NCI-H1048 (cell line): ENCODE measurements around the gene A1BG.
"Not testable (repeated sequence)": the region's sequence is repeated elsewhere in the genome, so short reads cannot be mapped to it uniquely, and the experiment has no call there.

Source experiments
- DNase-seq: peaks from one replicate; lab custom pipeline; 2025; lab: John Stamatoyannopoulos, UW

Gene A1BG

GRCh38 chr19:58361900-58362271 is 8.6 kb upstream of the A1BG start:
- DNase-seq: no peak

GRCh38 chr19:58357481-58358145 is 4.3 kb upstream of the A1BG start:
- DNase-seq: no peak

DNA sequence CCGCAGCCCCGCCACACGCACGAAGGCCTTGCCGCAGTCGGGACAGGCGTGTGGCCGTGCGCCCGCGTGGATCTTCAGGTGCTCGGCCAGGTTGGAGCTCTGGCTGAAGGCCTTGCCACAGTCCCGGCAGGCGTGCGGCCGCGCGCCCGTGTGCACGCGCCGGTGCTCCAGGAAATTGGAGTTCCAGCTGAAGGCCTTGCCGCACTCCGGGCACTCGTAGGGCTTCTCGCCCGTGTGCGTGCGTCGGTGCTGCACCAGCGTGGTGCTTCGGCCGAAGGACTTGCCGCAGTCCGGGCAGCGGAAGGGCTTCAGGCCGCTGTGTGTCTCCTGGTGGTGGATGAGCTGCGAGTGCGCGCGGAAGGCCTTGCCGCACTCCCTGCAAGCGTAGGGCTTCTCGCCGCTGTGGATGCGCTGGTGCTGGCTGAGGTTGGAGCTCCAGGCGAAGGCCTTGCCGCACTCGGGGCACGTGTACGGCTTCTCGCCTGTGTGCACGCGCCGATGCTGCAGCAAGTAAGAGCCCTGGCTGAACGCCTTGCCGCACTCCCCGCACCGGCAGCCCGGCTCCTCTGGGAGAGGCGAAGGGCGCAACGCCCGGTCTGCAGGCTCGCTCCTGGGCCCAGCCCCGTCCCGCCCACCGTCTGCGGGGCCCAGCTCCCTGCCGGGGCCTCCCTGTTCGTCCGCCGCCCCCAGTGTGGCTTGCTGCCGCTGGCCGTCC is 3.6 kb upstream of the A1BG start:
- no peak for DNase-seq

- DNase-seq: no peak
Observed at GRCh38 chr19:58355908-58356765, 2.8 kb upstream of the A1BG start.

DNA sequence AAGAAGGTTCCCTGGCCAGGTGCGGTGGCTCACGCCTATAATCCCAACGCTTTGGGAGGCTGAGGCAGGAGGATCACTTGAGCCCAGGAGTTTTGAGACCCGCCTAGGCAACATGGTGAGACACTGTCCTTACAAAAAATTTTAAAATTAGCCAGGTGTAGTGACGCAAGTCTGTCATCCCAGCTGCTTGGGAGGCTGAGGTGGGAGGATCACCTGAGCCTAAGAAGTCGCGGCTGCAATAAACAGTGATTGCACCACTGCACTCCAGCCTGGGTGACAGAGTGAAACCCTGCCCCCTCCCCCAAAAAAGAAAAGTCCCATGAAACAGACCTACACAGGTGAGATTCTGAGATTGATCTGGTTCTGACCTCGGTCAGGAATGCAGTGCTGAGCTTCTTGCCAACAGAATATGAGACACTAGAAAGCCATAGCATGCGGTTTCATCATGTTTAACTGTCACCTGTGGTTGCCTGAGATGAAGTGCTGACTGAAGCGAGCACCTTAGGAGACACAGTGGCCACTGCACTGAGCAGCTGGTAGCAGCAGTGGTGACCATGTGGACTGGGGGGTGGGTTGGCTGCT is 2.0 kb upstream of the A1BG start:
- no peak for DNase-seq

DNA sequence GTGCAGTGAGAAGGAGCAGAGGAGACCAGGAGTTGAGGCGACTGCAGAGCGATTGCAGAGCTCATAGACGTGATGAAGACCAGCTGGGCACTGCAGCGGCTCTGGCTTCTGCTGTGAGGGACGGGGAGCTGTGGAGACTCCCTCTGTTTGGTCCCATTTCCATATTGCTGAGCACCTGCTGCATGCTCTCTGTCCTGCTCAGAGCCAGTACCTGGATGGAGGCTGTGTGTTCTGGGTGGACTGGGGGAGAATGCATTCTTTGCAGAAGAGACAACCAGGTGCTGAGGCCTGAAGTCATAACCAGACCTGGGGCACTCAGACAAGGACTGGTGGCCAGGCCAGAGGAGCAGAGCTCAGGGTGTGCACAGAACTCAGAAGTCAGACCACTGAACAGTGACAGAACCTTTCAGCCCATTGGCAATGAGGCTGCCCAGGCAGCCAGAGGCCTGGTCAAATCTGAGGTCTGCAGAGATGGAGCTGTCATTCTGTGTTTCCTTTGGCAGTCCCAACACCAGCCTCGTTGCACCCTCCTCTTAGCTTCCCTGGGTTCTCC is 1.3 kb upstream of the A1BG start:
- no peak for DNase-seq

DNA sequence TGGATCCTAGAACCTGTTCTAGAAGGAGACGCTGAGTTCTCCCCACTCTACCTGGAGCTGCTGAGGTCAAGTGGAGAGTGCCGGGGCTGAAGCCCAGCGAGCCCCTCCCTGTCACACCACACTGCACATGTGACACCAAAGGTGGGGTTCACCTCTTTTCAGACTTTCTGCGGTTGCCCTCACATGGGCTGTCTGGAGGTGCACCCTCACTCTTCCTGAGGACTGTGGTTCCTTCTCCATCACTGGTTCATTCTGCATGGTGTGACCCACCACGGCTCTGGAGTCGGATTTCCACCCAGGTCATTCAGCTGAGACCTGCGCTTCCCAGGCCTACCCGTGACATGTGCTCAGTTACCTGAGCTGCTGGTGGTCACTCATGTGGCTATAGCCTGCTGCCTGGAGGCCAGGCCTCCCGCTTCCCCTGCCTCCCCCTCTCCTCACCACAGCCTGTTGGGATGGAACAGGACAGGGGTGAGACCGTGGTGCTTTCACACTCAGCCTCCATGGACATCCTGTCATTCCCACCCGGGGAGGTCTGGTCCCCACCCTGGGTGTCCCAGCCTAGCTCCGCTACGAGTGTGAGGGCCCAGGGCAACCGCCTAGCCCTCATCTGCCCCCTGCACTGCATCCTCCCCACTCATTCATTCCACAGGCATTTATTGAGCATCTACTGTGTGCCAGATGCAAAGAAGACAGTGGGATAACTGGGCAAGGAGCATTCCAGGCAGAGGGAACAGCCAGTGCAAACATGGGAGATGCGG is 605 bp upstream of the A1BG start:
- no peak for DNase-seq

DNA sequence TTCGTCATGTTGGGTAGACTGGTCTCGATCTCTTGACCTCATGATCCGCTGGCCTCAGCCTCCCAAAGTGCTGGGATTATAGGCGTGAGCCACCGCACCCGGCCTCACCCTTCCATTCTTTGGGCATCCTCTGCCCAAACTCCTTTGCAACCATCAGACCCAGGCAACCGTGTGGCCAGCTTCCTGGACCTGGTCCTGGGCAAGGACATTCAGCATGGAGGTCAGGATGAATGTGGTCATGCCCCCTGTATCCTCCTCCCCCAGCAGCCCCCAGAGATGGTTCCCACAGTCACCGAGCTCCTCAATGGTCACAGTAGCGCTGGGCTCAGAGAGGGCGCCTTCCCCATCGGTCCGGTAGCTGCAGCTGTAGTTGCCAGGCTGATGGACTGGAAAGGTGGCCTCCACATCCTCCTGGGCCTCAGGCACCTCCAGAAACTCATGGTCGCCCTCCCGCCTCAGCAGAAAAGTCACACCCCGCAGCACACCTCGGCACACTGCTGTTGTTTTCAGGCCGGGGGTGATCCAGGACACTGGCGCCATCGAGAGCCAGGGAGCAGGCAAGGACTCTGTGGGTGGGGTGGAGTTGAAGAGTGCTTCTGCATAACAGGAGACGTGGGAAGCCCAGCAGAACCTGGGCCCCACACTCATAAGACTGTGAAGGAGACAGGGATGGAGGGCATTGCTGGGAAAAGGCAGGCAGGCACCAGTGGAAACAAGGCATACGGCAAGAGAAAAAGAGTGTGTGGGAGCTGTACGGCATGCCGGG is 1.1 kb downstream of the A1BG start:
- no peak for DNase-seq

- DNase-seq: no peak
Observed at GRCh38 chr19:58351558-58351878, 1.8 kb downstream of the A1BG start.

DNA sequence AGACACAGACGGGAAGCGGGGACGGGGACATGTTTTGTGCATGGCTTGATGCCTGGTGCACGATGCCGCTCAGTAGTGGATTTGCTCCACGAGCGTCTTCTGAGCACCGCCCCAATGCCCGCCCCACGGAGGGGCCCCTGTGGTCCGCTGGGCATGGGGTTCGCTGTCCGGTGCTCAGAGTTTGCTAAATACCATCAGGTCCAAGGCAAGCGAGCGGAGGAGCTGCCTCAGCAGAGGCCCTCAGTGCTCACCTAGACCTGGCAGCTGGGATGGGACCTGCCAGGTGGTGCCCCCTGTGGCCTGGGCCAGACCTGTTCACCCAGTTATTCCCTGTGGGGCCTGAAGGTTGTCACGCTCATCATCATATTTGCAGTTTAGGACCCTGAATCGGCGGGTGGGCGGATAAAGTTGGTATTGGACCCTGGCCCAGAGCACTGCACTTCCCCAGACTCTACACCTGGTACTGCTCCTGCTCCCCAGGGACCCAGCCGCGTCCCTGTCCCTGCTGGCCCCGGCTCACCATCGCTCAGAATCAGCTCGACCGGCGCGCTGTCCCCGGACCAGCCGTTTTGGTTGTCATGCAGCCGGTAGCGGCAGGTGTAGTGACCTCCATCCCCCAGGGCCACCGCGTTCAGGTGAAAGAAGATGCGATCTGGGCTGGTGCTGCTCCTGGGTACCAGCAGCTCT is 2.3 kb downstream of the A1BG start:
- no peak for DNase-seq

GRCh38 chr19:58350001-58350861 is 3.1 kb downstream of the A1BG start:
- no peak for DNase-seq

- no peak for DNase-seq
Observed at GRCh38 chr19:58349590-58349989, 3.7 kb downstream of the A1BG start.

GRCh38 chr19:58348080-58348479 is 5.2 kb downstream of the A1BG start:
- not testable (repeated sequence) for DNase-seq

- DNase-seq: peak; percentile 11
Observed at GRCh38 chr19:58346961-58347929, 6.0 kb downstream of the A1BG start.

DNA sequence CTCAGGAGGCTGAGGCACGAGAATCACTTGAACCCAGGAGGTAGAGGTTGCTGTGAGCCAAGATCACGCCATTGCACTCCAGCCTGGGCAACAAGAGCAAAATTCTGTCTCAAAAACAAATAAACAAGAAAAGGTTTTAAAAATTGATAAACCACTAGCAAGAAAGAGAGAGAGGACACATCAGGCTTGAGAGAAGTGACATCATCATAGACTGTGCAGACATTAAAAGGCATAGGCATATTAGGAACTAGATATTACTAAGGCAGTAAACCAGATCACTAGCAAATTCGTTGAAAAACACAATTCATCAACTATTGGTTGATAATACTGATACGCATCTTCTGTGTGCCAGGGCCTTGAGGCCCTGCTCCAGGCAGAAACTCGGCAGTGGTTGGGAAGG is 7.7 kb downstream of the A1BG start:
- DNase-seq: no peak

DNA sequence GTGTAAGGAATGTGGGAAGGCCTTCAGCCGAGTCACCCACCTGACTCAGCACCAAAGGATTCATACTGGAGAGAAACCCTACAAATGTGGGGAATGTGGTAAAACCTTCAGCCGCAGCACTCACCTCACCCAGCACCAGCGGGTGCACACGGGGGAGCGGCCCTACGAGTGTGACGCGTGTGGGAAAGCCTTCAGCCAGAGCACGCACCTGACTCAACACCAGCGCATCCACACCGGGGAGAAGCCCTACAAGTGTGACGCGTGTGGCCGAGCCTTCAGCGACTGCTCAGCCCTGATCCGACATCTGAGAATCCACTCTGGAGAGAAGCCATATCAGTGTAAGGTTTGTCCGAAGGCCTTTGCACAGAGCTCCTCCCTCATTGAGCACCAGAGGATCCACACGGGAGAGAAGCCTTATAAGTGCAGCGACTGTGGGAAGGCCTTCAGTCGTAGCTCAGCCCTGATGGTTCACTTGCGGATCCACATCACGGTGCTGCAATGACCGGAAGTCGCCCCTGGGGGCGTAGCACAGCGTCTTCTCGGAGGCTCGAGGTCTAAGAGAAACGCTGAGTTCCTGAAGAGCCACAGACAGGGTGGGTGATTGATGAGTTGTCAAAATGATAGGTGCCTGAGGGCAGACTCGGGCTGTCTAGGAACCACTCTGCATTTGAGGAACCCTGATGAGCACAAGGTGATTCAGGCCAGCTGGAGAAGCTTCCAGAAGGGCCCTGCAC is 14.3 kb downstream of the A1BG start:
- DNase-seq: no peak

- DNase-seq: no peak
Observed at GRCh38 chr19:58338336-58338735, 15.0 kb downstream of the A1BG start.
